Tibial nerve (tissue), 3 donors: ENCODE measurements around the gene BICD1.

ENCODE experiments used
- CTCF ChIP-seq, 5 experiments: fragments of 200-600 bp in 3 of 5; fragments of 450-650 bp in 2 of 5; sonication (generic) in 3 of 5; IDR thresholded peaks; one replicate each; pipeline ENCODE4 v1.5.1; 2016 to 2019; ENCODE audit warnings: antibody characterized with exemption in 5 of 5, mild to moderate bottlenecking in 3 of 5, moderate library complexity in 2 of 5
- POLR2A ChIP-seq, 2 donors: fragments of 450-650 bp; IDR thresholded peaks; one replicate each; pipeline ENCODE4 v1.6.1; 2017; ENCODE audit warnings: antibody characterized with exemption in 2 of 2, mild to moderate bottlenecking in 2 of 2, moderate library complexity in 2 of 2

- TF ChIP-seq POLR2A (IDR thresholded peaks at IDR 0.05) (no peak), CTCF (IDR thresholded peaks at IDR 0.05) (no peak)
These were observed 70.0 kb downstream of the BICD1 start for GRCh38 chr12:32176606-32177005.
